WTC11 (cell line): Measurements from ENCODE around the gene POSTN. TPM values are rescaled to one million over a fixed set of nuclear protein-coding genes. Genes with fewer than 3 reads are reported as not detected.

Source experiments
- ATAC-seq: fragments of 200-7000 bp; cut with Tn5 transposase; 2 replicates; pipeline ENCODE4 v1.10.0; 2021; ENCODE audit warnings: mild to moderate bottlenecking, moderate library complexity
- CTCF ChIA-PET: fragments of 300-600 bp; sonication (Branson Sonifier 250); formaldehyde crosslinking; loops from one replicate; lab custom pipeline; 2021; ENCODE audit warnings: antibody characterized with exemption; lab: Charles Lee
- POLR2A ChIA-PET: fragments of 350-600 bp; sonication (Branson Sonifier 250); formaldehyde crosslinking; loops from one replicate; lab custom pipeline; 2021; ENCODE audit warnings: antibody characterized with exemption; lab: Charles Lee
- DNase-seq: peaks from one replicate; pipeline ENCODE4 v3.0.0; 2021; ENCODE audit warnings: low spot score
- H3K27ac Mint-ChIP-seq: 2 replicates; pipeline ENCODE4 v1.8.0; 2021; ENCODE audit warnings: mixed read lengths
- H3K27me3 Mint-ChIP-seq: 2 replicates; pipeline ENCODE4 v1.8.0; 2021; ENCODE audit warnings: low read depth, mild to moderate bottlenecking, moderate library complexity, mixed read lengths
- H3K36me3 Mint-ChIP-seq: 2 replicates; pipeline ENCODE4 v1.8.0; 2021; ENCODE audit warnings: mixed read lengths
- H3K4me1 Mint-ChIP-seq: 2 replicates; pipeline ENCODE4 v1.8.0; 2022; ENCODE audit warnings: mixed read lengths
- H3K4me3 Mint-ChIP-seq: 2 replicates; pipeline ENCODE4 v1.8.0; 2021; ENCODE audit warnings: mild to moderate bottlenecking, moderate library complexity, mixed read lengths
- H3K9me3 Mint-ChIP-seq: 2 replicates; pipeline ENCODE4 v1.8.0; 2021; ENCODE audit warnings: mixed read lengths
- USF2 ChIP-seq: sonication (generic); formaldehyde crosslinking; IDR thresholded peaks from 2 replicates; pipeline ENCODE4 v1.8.1; 2023; ENCODE audit warnings: mild to moderate bottlenecking, missing genetic modification reagents, moderate library complexity
- total RNA-seq: library from RNA; stranded (reverse); gene quantifications from 3 replicates; pipeline ENCODE4 v1.2.3, GENCODE V29; 2021
- TF ChIP-seq, protein P1 (sequence below): sonication (generic); formaldehyde crosslinking; conservative IDR thresholded peaks from 2 replicates; pipeline ENCODE4 v1.8.1; 2022; ENCODE audit warnings: mild to moderate bottlenecking, missing genetic modification reagents

POSTN gene
- total RNA-seq, 1 experiment from 2014 or later, result 0.70 TPM

GRCh38 chr13:37526710-37527473 lies 71.7 kb downstream of the POSTN start (continued):
- no peak for TF ChIP-seq USF2 (CRISPR knock-in tag)

- no peaks in the 10 kb centered on the region for H3K27me3 Mint-ChIP-seq
Observed at GRCh38 chr13:37515226-37515625, 83.3 kb downstream of the POSTN start.

More at GRCh38 chr13:37515226-37515625, 83.3 kb downstream of the POSTN start:
- ATAC-seq (no peak), DNase-seq (no peak)
- TF ChIP-seq, protein P1, sequence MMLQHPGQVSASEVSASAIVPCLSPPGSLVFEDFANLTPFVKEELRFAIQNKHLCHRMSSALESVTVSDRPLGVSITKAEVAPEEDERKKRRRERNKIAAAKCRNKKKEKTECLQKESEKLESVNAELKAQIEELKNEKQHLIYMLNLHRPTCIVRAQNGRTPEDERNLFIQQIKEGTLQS (CRISPR knock-in tag), result no peak
- Mint-ChIP-seq H3K9me3 (no peaks in the 10 kb centered on the region; the same call in 1 of the 2 replicates), H3K4me1 (peaks cover 5% of the 10 kb centered on the region; the same call in 1 of the 2 replicates), H3K4me3 (no peak overlapping the region), H3K36me3 (no peaks in the 10 kb centered on the region), H3K27ac (no peak overlapping the region)
- POLR2A ChIA-PET, result no interaction called here
- CTCF ChIA-PET, result no interaction called here
